IMR-90 (cell line): ENCODE results near the gene TNFAIP8. TPM values are rescaled to one million over a fixed set of nuclear protein-coding genes. Genes with fewer than 3 reads are reported as not detected.

ENCODE experiments used
- ATAC-seq: fragments of 200-7000 bp; cut with Tn5 transposase; 2 replicates; pipeline ENCODE4 v1.9.1; 2020; ENCODE audit warnings: low read depth, mild to moderate bottlenecking, moderate library complexity
- BruUV-seq: library from RNA; stranded (reverse); fragments of 400-500 nt; replicated peaks from 2 replicates; lab custom pipeline; 2021; lab: Mats Ljungman, UMichigan
- CTCF ChIA-PET: fragments of 300-600 bp; formaldehyde crosslinking; extraction: SDS; loops from one replicate; lab custom pipeline; 2021; ENCODE audit warnings: antibody characterized with exemption; lab: Yijun Ruan, JAX
- POLR2A ChIA-PET: fragments of 300-600 bp; sonication (Branson Sonifier 250); formaldehyde crosslinking; loops from one replicate; lab custom pipeline; 2022; ENCODE audit warnings: antibody characterized with exemption; ENCODE audit not compliant: unreplicated experiment; lab: Charles Lee
- DNase-seq: peaks from one replicate; pipeline ENCODE4 v3.0.0; 2013
- H2AFZ ChIP-seq: replicated peaks from 2 replicates; pipeline ENCODE3; 2013; ENCODE audit warnings: low read length, mild to moderate bottlenecking; ENCODE audit not compliant: poor library complexity
- H2AK5ac ChIP-seq: 2 replicates; pipeline ENCODE4 v1.6.1; 2013; ENCODE audit warnings: low read depth, low read length, inconsistent platforms
- H2AK9ac ChIP-seq: replicated peaks from 2 replicates; pipeline ENCODE3; 2013; ENCODE audit warnings: mild to moderate bottlenecking, low read depth, low read length, moderate library complexity; ENCODE audit not compliant: poor library complexity
- H2BK120ac ChIP-seq: 2 replicates; pipeline ENCODE4 v1.6.1; 2013; ENCODE audit warnings: low read depth, low read length, inconsistent platforms
- H2BK15ac ChIP-seq: 3 replicates; pipeline ENCODE4 v1.6.1; 2013; ENCODE audit warnings: low read depth, low read length, inconsistent platforms
- H2BK20ac ChIP-seq: 2 replicates; pipeline ENCODE4 v1.6.1; 2013; ENCODE audit warnings: low read depth, mild to moderate bottlenecking, inconsistent platforms, low read length, moderate library complexity
- H2BK5ac ChIP-seq: 2 replicates; pipeline ENCODE4 v1.6.1; 2013; ENCODE audit warnings: mild to moderate bottlenecking, low read depth, low read length, inconsistent platforms; ENCODE audit not compliant: poor library complexity, severe bottlenecking
- H3K14ac ChIP-seq: replicated peaks from 2 replicates; pipeline ENCODE4 v1.6.1; 2013; ENCODE audit warnings: low read depth, low read length, inconsistent platforms
- H3K18ac ChIP-seq: 2 replicates; pipeline ENCODE4 v1.6.1; 2013; ENCODE audit warnings: low read depth, low read length, control low read depth
- H3K23ac ChIP-seq: 2 replicates; pipeline ENCODE4 v1.6.1; 2013; ENCODE audit warnings: low read depth, low read length, inconsistent platforms
- H3K27ac ChIP-seq: 2 replicates; pipeline ENCODE4 v1.5.1; 2013; ENCODE audit warnings: mild to moderate bottlenecking, control low read depth, low read length; ENCODE audit not compliant: insufficient read depth
- H3K27me3 ChIP-seq: 2 replicates; pipeline ENCODE4 v1.6.1; 2013; ENCODE audit warnings: low read length; ENCODE audit not compliant: control insufficient read depth, insufficient read depth
- H3K36me3 ChIP-seq: 2 replicates; pipeline ENCODE4 v1.6.1; 2013; ENCODE audit warnings: low read length, mixed read lengths; ENCODE audit not compliant: control insufficient read depth, insufficient read depth
- H3K4ac ChIP-seq: 2 replicates; pipeline ENCODE4 v1.6.1; 2013; ENCODE audit warnings: low read depth, low read length, inconsistent platforms
- H3K4me1 ChIP-seq: 2 replicates; pipeline ENCODE4 v1.6.1; 2013; ENCODE audit warnings: low read length, mixed read lengths; ENCODE audit not compliant: control insufficient read depth, insufficient read depth
- H3K4me2 ChIP-seq: 2 replicates; pipeline ENCODE4 v1.6.1; 2013; ENCODE audit warnings: low read depth, mild to moderate bottlenecking, control low read depth, low read length, moderate library complexity
- H3K4me3 ChIP-seq: 2 replicates; pipeline ENCODE4 v1.5.1; 2013; ENCODE audit warnings: low read depth, mild to moderate bottlenecking, control low read depth, low read length, moderate library complexity; ENCODE audit not compliant: insufficient read depth
- H3K56ac ChIP-seq: 2 replicates; pipeline ENCODE4 v1.6.1; 2013; ENCODE audit warnings: low read length, inconsistent platforms; ENCODE audit not compliant: insufficient read depth; ENCODE audit errors: extremely low read depth
- H3K79me1 ChIP-seq, 2 experiments: 2 replicates each; pipeline ENCODE4 v1.6.1; 2013; ENCODE audit warnings: low read length in 2 of 2, inconsistent platforms in 1 of 2, low read depth in 1 of 2
- H3K9ac ChIP-seq: 2 replicates; pipeline ENCODE4 v1.6.1; 2013; ENCODE audit warnings: low read depth, low read length, control low read depth
- H3K9me1 ChIP-seq: 2 replicates; pipeline ENCODE4 v1.6.1; 2013; ENCODE audit warnings: low read length, inconsistent platforms; ENCODE audit not compliant: insufficient read depth
- H3K9me3 ChIP-seq: 2 replicates; pipeline ENCODE4 v1.6.1; 2013; ENCODE audit warnings: low read length; ENCODE audit not compliant: control insufficient read depth, insufficient read depth
- H4K20me1 ChIP-seq: 2 replicates; pipeline ENCODE4 v1.6.1; 2013; ENCODE audit warnings: low read length, inconsistent platforms; ENCODE audit not compliant: insufficient read depth
- H4K5ac ChIP-seq: 2 replicates; pipeline ENCODE4 v1.6.1; 2013; ENCODE audit warnings: mild to moderate bottlenecking, low read depth, low read length, control low read depth
- H4K8ac ChIP-seq, 2 experiments: 2 replicates each; pipeline ENCODE4 v1.6.1; 2013; ENCODE audit warnings: low read depth in 2 of 2, low read length in 2 of 2, control low read depth in 1 of 2, inconsistent platforms in 1 of 2
- H4K91ac ChIP-seq: 2 replicates; pipeline ENCODE4 v1.6.1; 2013; ENCODE audit warnings: low read depth, low read length, inconsistent platforms; ENCODE audit not compliant: insufficient read depth
- CEBPB ChIP-seq: IDR thresholded peaks from 2 replicates; pipeline ENCODE4 v1.6.1; 2012; ENCODE audit warnings: low read depth, low read length, improper control_type of control experiment
- RCOR1 ChIP-seq: IDR thresholded peaks from 2 replicates; pipeline ENCODE4 v1.6.1; 2012; ENCODE audit warnings: mild to moderate bottlenecking, low read length, improper control_type of control experiment; ENCODE audit not compliant: insufficient replicate concordance
- SMC3 ChIP-seq: fragments of 150-350 bp; IDR thresholded peaks from 2 replicates; pipeline ENCODE4 v1.6.1; 2016; ENCODE audit warnings: low read depth, mild to moderate bottlenecking, antibody characterized with exemption, low read length, moderate library complexity
- WGBS, 2 experiments: methylation state at CpG; one replicate each; pipeline versions ENCODE4 v1.1.5 to v1.1.7; 2013; ENCODE audit warnings: missing lambda C conversion rate in 2 of 2; ENCODE audit not compliant: insufficient read length in 1 of 2; ENCODE audit errors: extremely low coverage in 2 of 2; 5-methylcytosine and 5-hydroxymethylcytosine counted together
- dilution Hi-C: fragments of 300-500 bp; cut with HindIII; formaldehyde crosslinking; loops from one replicate; pipeline ENCODE4 v1.14.3; 2018; ENCODE audit warnings: low sequenced_read_pairs; ENCODE audit not compliant: unreplicated experiment
- in situ Hi-C: fragments of 300-500 bp; cut with MboI; formaldehyde crosslinking; loops from 3 replicates; pipeline ENCODE4 v1.14.3; 2019; ENCODE audit warnings: low sequenced_read_pairs, inconsistent platforms, mixed read lengths
- intact Hi-C: fragments of 100-400 bp; cut with micrococcal nuclease; formaldehyde crosslinking; loops from 2 replicates; pipeline ENCODE4 v1.10.0; 2022
- polyA plus RNA-seq, 3 experiments: library from polyadenylated mRNA; depleted of rRNA; stranded (reverse); fragments of >200 nt; gene quantifications; 2 replicates each; pipeline ENCODE4 v1.2.3, GENCODE V29; 2012; ENCODE audit warnings: low replicate concordance in 1 of 3
- total RNA-seq: library from RNA; depleted of rRNA; stranded (reverse); fragments of >200 nt; gene quantifications from 2 replicates; pipeline ENCODE4 v1.2.3, GENCODE V29; 2012

The TNFAIP8 gene
- total and polyA plus RNA-seq, 2 of the 4 experiments (the other 2 are of a cell fraction) = 20.3 to 29.9 TPM

- H4K91ac ChIP-seq = 0 out of 2 replicates have a peak overlapping the region, but pooled peaks have one; percentile 15
- H4K20me1 ChIP-seq = no peaks in the 10 kb centered on the region
- no peak overlapping the region; the same call in 1 of the 2 replicates for H2BK120ac ChIP-seq
- 0 out of 2 replicates have a peak, but pooled peaks have one; percentile 10 for ATAC-seq
- in situ Hi-C loops (no loop called here), dilution Hi-C loops (no loop called here), intact Hi-C loops (no loop called here)
- CTCF ChIA-PET = interaction anchor here (0.6 to 0.7 kb wide), 2 partner anchors 10 to 58 kb away, joined by 3 to 7 read pairs; no protein-coding TSS in a partner anchor
- H2AK5ac ChIP-seq = no peak overlapping the region
- BruUV-seq = no TSS peak
- H2AK9ac ChIP-seq = no peak overlapping the region
- no peak for DNase-seq
- no peaks in the 10 kb centered on the region; the same call in 1 of the 2 replicates for H3K9me1 ChIP-seq
- H3K36me3 ChIP-seq = no peaks in the 10 kb centered on the region
- H3K23ac ChIP-seq = no peak overlapping the region
- H3K9me3 ChIP-seq = no peaks in the 10 kb centered on the region
- H3K4me3 ChIP-seq = no peak overlapping the region
- H2BK20ac ChIP-seq = peak overlapping the region; percentile 8; the same call in 1 of the 2 replicates
- peak overlapping the region; percentile 22; the same call in 1 of the 2 replicates for H3K14ac ChIP-seq
- no peak overlapping the region for H3K4ac ChIP-seq
- peaks cover 7% of the 10 kb centered on the region for H3K4me1 ChIP-seq
- POLR2A ChIA-PET = no interaction called here
- H2BK5ac ChIP-seq = no peak overlapping the region
- no peak overlapping the region for H3K27ac ChIP-seq
- H4K5ac ChIP-seq = peak overlapping the region; percentile 77
- no peak overlapping the region for H3K9ac ChIP-seq
- no peaks in the 10 kb centered on the region for H3K27me3 ChIP-seq
- H4K8ac ChIP-seq = no peak overlapping the region; a peak in 1 of 4 replicates
- peak overlapping the region; percentile 88; the same call in 1 of the 2 replicates for H3K18ac ChIP-seq
- H3K4me2 ChIP-seq = no peak overlapping the region
- no peak overlapping the region for H2AFZ ChIP-seq
- TF ChIP-seq SMC3 (no peak), RCOR1 (no peak), CEBPB (no peak)
- WGBS, 2 experiments = no CpG with 5 or more reads among the region's 6 CpGs
- H2BK15ac ChIP-seq = no peak overlapping the region
- no peak overlapping the region for H3K56ac ChIP-seq
- H3K79me1 ChIP-seq = peaks cover 3 to 16% of the 10 kb centered on the region in 2 experiments; a peak in 3 of 4 replicates
These were observed 14.1 kb upstream of the TNFAIP8 start for GRCh38 chr5:119341452-119342349.
